Activated CD4-positive, CD25-positive, alpha-beta regulatory T cell treated with anti-CD3 and anti-CD28 coated beads, Interleukin-2, amount 50 U/mL, for 72 hours (primary cell): Measurements from ENCODE around the gene FBXL17.

Experiments used
- DNase-seq: peaks from one replicate; pipeline ENCODE4 v3.0.0; 2021

The FBXL17 gene

DNA sequence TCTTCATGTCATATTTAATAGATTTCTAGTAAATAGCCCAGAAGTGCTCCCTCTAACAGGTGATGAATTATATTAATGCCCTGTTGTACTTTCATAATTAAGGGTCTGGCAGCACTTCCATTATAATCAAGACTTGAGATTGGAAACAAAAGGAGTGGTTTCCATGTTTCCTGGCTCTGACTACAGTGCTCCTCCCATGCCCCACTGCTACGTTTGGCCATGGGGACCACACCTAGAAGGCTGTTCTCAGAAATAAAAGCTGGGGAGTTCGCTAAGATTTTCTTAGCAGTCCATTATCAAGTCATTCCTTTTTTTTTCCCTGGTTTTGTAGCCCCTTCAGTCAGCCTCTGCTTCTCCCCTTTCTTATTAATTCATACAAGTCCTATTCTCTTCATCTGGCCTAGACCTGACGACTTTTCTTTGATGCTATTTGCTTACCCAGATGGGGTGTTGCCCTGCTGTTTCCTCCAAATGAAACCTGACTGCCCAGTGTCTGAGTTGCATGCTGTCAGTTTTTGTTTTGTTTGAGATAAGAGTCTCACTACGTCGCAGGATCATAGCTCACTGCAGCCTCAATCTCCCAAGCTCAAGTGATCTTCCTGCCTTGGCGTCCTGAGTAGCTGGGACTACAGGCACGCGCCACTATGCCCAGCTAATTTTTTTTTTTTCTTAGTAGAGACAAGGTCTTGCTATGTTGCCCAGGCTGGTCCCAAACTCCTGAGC is 399.0 kb downstream of the FBXL17 start:
- DNase-seq = no peak

DNA sequence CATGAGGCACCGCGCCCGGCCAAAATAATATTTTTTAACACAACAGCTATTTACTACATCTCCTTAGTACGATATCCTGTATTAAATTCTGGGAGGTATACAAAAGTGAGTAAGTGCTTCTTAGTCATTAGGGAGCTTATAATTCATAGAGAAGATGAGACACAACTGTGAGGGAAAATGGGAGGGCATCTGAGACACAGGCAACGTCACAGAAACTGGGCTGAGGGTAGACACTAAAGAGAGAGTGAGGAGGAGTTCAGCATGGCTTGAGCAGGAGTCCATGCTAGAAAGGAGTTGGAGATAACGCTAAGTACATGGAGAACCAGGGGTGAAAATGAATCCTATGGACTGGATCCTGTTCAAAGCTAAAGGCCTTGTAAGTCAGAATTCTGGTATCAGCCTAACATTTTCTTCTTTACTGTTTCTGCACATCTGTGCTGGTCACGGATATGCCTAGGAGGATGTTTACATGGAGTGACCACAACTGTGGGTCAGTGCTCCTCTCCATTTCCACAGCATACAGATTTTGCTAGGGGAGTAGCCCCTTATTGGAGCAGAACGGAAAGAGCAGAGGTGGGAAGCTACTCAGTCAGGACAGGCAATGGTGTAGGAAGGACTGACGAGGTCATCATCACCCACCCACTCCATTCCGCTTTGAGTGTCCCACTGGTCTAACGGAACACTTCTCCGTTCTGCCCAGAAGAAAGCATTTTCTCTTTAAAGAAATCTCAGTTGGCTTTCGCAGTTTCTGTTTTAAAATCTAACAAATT is 400.8 kb downstream of the FBXL17 start:
- no peak for DNase-seq

DNA sequence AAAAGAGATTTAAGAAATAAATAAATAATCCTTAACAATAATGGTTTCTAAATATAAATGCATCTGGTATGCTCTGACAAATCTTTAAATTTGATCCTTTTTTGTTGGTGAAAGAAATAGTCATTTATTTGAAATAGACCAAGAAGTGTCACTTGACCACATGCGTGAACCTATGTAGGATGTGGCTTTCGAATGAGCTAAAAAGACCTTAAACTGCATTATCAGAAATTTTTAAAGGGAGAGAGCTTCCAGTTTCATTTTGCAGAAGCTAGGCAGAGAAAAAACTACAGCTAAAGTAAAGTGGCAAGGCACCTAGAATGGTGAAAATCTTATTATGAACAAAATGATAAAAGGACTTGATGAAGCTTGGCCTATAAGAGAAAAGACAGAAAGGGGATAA is 402.0 kb downstream of the FBXL17 start:
- DNase-seq = no peak

- no peak for DNase-seq
These were observed 402.6 kb downstream of the FBXL17 start for GRCh38 chr5:107979291-107979690.

- no peak for DNase-seq
These were observed 404.3 kb downstream of the FBXL17 start for GRCh38 chr5:107977550-107978071.

GRCh38 chr5:107975568-107975967 is 406.3 kb downstream of the FBXL17 start:
- DNase-seq = no peak

- no peak for DNase-seq
These were observed 410.1 kb downstream of the FBXL17 start for GRCh38 chr5:107971846-107972245.

DNA sequence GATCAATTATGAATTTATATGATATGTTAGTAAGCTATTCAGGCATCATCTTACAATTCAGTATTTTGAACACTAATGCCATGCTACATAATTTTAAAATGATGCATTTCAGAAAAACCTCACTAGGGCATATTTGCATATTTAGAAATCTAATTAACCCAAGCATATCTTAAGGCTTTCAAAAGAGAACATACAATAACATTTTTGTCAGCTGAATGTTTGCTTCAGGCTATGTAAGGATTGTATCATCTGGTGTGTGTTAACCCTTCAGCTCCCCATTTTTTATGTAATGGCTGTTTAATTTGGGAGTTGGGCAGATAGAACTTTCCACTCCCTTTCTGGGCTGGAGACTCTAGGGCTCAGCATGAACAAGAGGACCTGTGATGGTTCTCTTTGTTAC is 412.1 kb downstream of the FBXL17 start:
- no peak for DNase-seq

DNA sequence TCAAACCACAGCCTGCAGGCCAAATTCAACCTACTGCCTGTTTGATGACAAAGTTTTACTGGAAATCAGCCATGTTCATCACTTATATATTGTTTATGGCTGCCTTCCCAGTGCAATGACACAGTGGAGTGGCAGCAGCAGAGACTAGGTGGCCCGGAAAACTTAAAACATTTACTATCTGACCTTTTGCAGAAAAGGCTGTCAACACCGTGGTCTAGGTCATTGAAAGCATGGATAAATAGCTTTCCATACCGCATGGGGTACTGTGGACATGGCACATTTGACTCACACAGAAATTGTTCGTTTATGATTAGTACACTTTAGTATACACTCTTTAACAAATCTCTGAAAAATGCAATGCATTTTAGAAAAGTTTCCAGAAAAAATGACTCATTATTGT is 412.9 kb downstream of the FBXL17 start:
- no peak for DNase-seq

DNA sequence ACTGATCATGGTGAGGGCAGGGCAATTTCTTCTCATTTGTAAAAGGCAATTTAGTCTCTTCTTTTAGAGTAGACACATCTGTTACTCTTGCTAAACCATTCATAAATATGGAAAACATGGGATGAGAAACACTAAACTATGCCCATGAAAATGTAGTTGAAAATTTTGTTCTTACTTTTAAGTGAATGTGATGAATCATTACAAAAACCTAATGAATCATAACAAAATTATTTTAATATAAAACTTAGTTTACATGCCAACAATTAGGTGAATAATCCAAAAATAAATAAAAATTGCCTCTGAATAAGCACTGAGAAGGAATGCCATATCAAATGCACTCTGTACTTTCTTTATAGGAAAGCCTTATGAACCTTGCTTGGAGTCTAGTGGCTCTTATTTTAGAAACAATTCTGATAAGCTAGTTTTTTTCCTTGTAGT is 413.5 kb downstream of the FBXL17 start:
- DNase-seq = no peak

DNA sequence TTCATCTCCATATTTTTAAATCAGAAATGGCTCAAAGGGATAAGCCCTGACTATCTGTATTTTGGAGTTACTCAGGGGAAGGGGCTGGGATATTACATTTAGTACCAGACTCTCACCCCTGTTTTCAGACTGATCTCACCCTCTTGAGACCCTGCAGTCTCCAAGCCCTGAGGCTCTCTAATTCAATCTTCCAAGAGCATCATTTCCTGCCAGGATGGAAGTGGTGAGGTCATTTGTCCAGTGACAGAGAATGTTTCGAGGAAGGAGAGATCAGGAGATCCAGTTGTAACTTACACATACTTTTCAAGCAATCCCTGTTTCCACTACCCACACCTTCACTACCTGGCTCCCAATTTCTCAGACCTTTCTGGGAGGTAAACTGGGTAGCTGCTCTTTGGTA is 415.7 kb downstream of the FBXL17 start:
- no peak for DNase-seq

DNA sequence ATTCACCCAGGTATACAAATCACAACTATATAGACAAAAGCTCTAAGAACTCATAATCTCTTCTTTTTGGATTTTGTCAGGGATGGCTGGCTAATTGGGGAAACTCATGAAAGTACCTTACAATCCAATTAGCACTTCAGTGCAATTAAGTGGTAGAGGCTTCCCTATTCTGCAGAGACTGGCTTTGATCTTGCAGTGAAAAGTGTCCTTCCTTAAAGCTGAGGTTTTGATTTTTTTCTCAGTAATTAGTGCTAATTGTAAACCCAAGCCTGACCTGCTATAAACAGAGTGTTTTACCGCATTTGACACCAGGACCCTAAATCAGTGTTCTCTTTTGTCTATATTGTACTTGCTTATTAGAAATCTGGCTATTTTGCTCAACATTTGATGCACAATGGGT is 417.2 kb downstream of the FBXL17 start:
- no peak for DNase-seq

- no peak for DNase-seq
These were observed 422.2 kb downstream of the FBXL17 start for GRCh38 chr5:107959573-107960279.

GRCh38 chr5:107958861-107959260 is 423.0 kb downstream of the FBXL17 start:
- no peak for DNase-seq

GRCh38 chr5:107958432-107958831 is 423.5 kb downstream of the FBXL17 start:
- no peak for DNase-seq

- no peak for DNase-seq
These were observed 424.8 kb downstream of the FBXL17 start for GRCh38 chr5:107957051-107957450.

- DNase-seq = no peak
These were observed 426.6 kb downstream of the FBXL17 start for GRCh38 chr5:107955321-107955720.

DNA sequence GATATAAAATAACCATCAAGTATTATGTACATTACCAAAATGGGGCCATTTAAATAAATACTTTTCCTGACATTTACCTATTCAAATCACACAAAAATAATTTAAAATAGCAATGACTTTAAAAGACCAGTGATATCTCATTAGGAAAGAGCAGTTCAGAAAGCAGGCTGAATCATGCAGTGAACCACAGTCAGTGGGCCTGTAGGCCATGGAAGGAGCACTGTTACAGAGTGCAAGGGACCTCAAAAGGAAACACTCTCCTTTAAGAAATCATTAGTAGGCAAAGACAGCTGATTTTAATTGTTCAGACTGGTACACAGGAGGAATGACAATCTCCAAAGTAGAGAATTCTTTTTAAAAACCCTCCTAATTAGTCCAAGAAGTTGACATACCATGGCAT is 427.6 kb downstream of the FBXL17 start:
- DNase-seq = no peak

DNA sequence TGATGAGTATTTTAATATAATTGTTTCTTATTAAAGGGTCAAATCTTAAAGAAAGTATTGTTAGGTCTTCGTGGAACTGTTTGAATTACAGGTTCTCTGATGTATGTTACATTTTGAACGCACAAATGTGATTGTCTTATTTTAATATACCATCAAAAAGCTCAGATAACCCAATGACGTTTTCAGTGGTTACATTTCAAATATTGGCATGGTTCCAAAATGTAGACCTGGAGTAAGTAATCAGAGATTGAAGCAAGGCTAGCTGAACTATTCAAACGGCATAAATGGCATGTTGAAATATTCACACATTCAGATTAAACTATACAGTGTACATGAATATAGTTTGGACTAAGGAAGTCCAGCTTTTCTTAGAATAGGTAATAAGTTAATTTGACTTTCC is 429.4 kb downstream of the FBXL17 start:
- no peak for DNase-seq

DNA sequence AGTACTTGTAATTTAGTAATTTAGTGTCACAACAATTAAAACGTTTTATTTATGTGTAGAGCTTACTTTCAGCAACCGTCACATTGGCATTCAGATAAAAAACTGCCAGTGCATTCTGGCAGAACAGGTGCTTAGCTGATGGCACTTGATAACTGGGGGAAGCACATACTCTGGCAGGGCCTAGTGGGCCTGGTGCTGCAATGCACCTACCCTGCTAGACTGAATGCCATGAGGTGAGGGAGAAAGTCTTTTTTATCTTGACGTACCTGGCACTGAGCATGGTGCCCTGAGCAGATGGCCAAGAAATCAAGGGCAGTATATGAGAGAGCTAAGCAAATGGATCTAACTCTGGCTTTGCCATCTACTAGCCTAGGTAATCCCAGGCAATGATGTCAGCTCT is 430.6 kb downstream of the FBXL17 start:
- DNase-seq = no peak

DNA sequence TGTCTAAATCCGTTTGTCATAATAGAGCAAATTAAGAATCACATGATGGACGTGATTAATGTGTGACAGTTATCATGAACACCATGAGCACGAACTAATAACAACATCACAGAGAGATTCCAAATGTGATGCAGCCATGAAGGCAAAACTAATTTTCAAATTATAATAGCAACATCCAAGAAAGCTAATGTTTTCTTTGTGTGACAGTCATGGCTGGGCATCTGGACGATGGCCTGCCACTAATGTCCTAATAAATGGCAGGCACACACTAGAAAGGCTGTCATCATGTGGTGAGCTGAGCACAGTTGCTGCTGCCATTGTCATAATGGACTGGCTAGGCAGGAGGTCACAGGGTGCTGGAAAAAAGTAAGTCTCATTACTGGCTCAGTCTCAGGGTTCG is 431.1 kb downstream of the FBXL17 start:
- no peak for DNase-seq

GRCh38 chr5:107949688-107950341 is 432.1 kb downstream of the FBXL17 start:
- DNase-seq = no peak

DNA sequence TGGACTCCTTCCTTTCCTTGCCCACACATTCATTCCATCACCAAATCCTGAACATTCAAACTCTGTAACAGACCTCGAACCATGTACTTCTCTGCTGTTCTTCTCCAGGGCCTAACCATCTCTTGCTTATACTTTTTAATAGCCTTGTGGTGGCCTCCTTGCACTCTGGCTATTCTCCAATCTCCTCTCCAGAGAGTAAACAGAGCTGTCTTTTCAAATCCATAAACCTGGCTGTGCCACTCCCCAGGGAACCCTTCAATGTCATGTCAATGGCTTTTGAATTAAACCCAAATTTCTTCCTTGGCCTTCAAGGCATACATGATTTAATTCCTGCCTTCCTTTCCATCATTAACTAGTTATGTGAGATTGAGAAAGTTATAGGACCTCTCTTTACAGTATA is 433.5 kb downstream of the FBXL17 start:
- no peak for DNase-seq
